Effector memory CD4-positive, alpha-beta T cell (primary cell): Measurements from ENCODE around the gene ARID3A.

Experiments
- DNase-seq, 3 donors: peaks; one replicate each; pipeline ENCODE4 v3.0.0-alpha.2; 2020
- H3K27ac ChIP-seq: 2 replicates; pipeline ENCODE4 v1.7.0; 2013; ENCODE audit warnings: mild to moderate bottlenecking, low read length, moderate library complexity; ENCODE audit not compliant: insufficient read depth, poor library complexity, severe bottlenecking
- H3K27me3 ChIP-seq: replicated peaks from 2 replicates; pipeline ENCODE4 v1.7.0; 2013; ENCODE audit warnings: mild to moderate bottlenecking, low read length; ENCODE audit not compliant: insufficient read depth, control insufficient read depth, poor library complexity, severe bottlenecking
- H3K36me3 ChIP-seq: 2 replicates; pipeline ENCODE4 v1.7.0; 2013; ENCODE audit warnings: mild to moderate bottlenecking, low read length, moderate library complexity; ENCODE audit not compliant: control insufficient read depth, insufficient read depth
- H3K4me1 ChIP-seq: 2 replicates; pipeline ENCODE4 v1.7.0; 2013; ENCODE audit warnings: low read length, mild to moderate bottlenecking; ENCODE audit not compliant: control insufficient read depth, insufficient read depth, poor library complexity, severe bottlenecking
- H3K4me3 ChIP-seq: 2 replicates; pipeline ENCODE4 v1.7.0; 2013; ENCODE audit warnings: low read length, low read depth, mild to moderate bottlenecking; ENCODE audit not compliant: insufficient read depth, poor library complexity, severe bottlenecking
- H3K9me3 ChIP-seq: 2 replicates; pipeline ENCODE4 v1.7.0; 2013; ENCODE audit warnings: mild to moderate bottlenecking, low read length, moderate library complexity; ENCODE audit not compliant: control insufficient read depth

Gene ARID3A

GRCh38 chr19:947707-948539 is 22.1 kb downstream of the ARID3A start:
- Histone ChIP-seq H3K4me3 (no peak overlapping the region), H3K27ac (no peak overlapping the region), H3K27me3 (no peaks in the 10 kb centered on the region), H3K9me3 (no peaks in the 10 kb centered on the region), H3K4me1 (peaks cover 5% of the 10 kb centered on the region), H3K36me3 (no peaks in the 10 kb centered on the region)
- no peak for DNase-seq

- Histone ChIP-seq H3K27me3 (no peaks in the 10 kb centered on the region), H3K27ac (no peak overlapping the region), H3K4me1 (peaks cover 15% of the 10 kb centered on the region), H3K4me3 (no peak overlapping the region), H3K9me3 (no peaks in the 10 kb centered on the region), H3K36me3 (no peaks in the 10 kb centered on the region)
- no peak for DNase-seq
Measured at GRCh38 chr19:948842-949496, 23.1 kb downstream of the ARID3A start.

GRCh38 chr19:950352-951066 is 24.7 kb downstream of the ARID3A start:
- Histone ChIP-seq H3K27me3 (no peaks in the 10 kb centered on the region), H3K27ac (no peak overlapping the region), H3K4me3 (no peak overlapping the region), H3K9me3 (no peaks in the 10 kb centered on the region), H3K4me1 (peaks cover 15% of the 10 kb centered on the region), H3K36me3 (no peaks in the 10 kb centered on the region)
- DNase-seq: no peak

GRCh38 chr19:952049-952679 is 26.3 kb downstream of the ARID3A start:
- Histone ChIP-seq H3K27ac (no peak overlapping the region), H3K4me3 (no peak overlapping the region), H3K27me3 (no peaks in the 10 kb centered on the region), H3K36me3 (no peaks in the 10 kb centered on the region), H3K9me3 (no peaks in the 10 kb centered on the region), H3K4me1 (peaks cover 15% of the 10 kb centered on the region)
- no peak for DNase-seq

- H3K27me3 ChIP-seq: no peaks in the 10 kb centered on the region
- no peak for DNase-seq
- peaks cover 15% of the 10 kb centered on the region for H3K4me1 ChIP-seq
- H3K36me3 ChIP-seq: no peaks in the 10 kb centered on the region
- H3K9me3 ChIP-seq: no peaks in the 10 kb centered on the region
- H3K4me3 ChIP-seq: peak overlapping the region; percentile 22
- no peak overlapping the region for H3K27ac ChIP-seq
Measured at GRCh38 chr19:952680-953444, 27.0 kb downstream of the ARID3A start.

- Histone ChIP-seq H3K4me3 (peak overlapping the region; percentile 22), H3K27me3 (no peaks in the 10 kb centered on the region), H3K9me3 (no peaks in the 10 kb centered on the region), H3K27ac (no peak overlapping the region), H3K4me1 (peaks cover 15% of the 10 kb centered on the region), H3K36me3 (no peaks in the 10 kb centered on the region)
- DNase-seq: no peak
Measured at GRCh38 chr19:953445-954271, 27.8 kb downstream of the ARID3A start.

- Histone ChIP-seq H3K4me3 (no peak overlapping the region), H3K27ac (no peak overlapping the region), H3K9me3 (no peaks in the 10 kb centered on the region), H3K4me1 (peaks cover 15% of the 10 kb centered on the region), H3K27me3 (no peaks in the 10 kb centered on the region), H3K36me3 (no peaks in the 10 kb centered on the region)
- DNase-seq: no peak
Measured at GRCh38 chr19:954272-954671, 28.4 kb downstream of the ARID3A start.

- Histone ChIP-seq H3K4me3 (no peak overlapping the region), H3K27me3 (no peaks in the 10 kb centered on the region), H3K27ac (no peak overlapping the region), H3K4me1 (peaks cover 15% of the 10 kb centered on the region), H3K36me3 (no peaks in the 10 kb centered on the region), H3K9me3 (no peaks in the 10 kb centered on the region)
- no peak for DNase-seq
Measured at GRCh38 chr19:954672-955494, 29.0 kb downstream of the ARID3A start.
